ENCODE data around the gene FCGBP.

FCGBP gene

GRCh38 chr19:39946532-39946931 is 12.1 kb upstream of the FCGBP start:
- Histone ChIP-seq H4K20me1 (ENCODE audit: low read depth, low read length) (no peaks in the 10 kb centered on the region), H3K27ac (ENCODE audit: low read depth, low read length) (peak overlapping the region; percentile 42)
- TF ChIP-seq CTCF (IDR thresholded peaks at IDR 0.05; ENCODE audit: insufficient read depth, low read length, poor library complexity, severe bottlenecking) = no peak
- no peak for TF ChIP-seq EZH2phosphoT487 (conservative IDR thresholded peaks at IDR 0.05; ENCODE audit: low read length)

GRCh38 chr19:39943586-39943985 is 9.2 kb upstream of the FCGBP start:
- no peaks in the 10 kb centered on the region for H3K9me2 ChIP-seq (replicated peaks; ENCODE audit: insufficient read depth, low read length)
- H3K4me3 ChIP-seq (ENCODE audit: insufficient read depth, low read length, poor library complexity, severe bottlenecking) = no peak overlapping the region
- no peak overlapping the region for H2AFZ ChIP-seq (ENCODE audit: low read depth, low read length, severe bottlenecking)
- H3K27ac ChIP-seq (ENCODE audit: low read depth, low read length) = peak overlapping the region; percentile 55
- H3K27me3 ChIP-seq (ENCODE audit: low read length) = no peaks in the 10 kb centered on the region
- H4K20me1 ChIP-seq (ENCODE audit: low read depth, low read length) = no peaks in the 10 kb centered on the region
- H3K4me2 ChIP-seq (ENCODE audit: low read depth, low read length, poor library complexity, severe bottlenecking) = peak overlapping the region; percentile 0
- no peaks in the 10 kb centered on the region for H3K79me2 ChIP-seq (ENCODE audit: insufficient read depth, low read length)
- H3K9ac ChIP-seq (ENCODE audit: low read length) = no peak overlapping the region
- H3K36me3 ChIP-seq (ENCODE audit: low read length) = peaks cover 10% of the 10 kb centered on the region
- H3K9me3 ChIP-seq (ENCODE audit: insufficient read depth, low read length) = no peaks in the 10 kb centered on the region
- TF ChIP-seq CTCF (IDR thresholded peaks at IDR 0.05; ENCODE audit: insufficient read depth, low read length, poor library complexity, severe bottlenecking) = no peak
- no peak for TF ChIP-seq EZH2phosphoT487 (conservative IDR thresholded peaks at IDR 0.05; ENCODE audit: low read length)
- H3F3A ChIP-seq (ENCODE audit: insufficient read depth) = peaks cover 40% of the 10 kb centered on the region

More at GRCh38 chr19:39946532-39946931, 12.1 kb upstream of the FCGBP start:
- Histone ChIP-seq H3F3A (ENCODE audit: insufficient read depth) (peaks cover 22% of the 10 kb centered on the region), H3K27me3 (ENCODE audit: low read length) (no peaks in the 10 kb centered on the region), H3K4me3 (ENCODE audit: insufficient read depth, low read length, poor library complexity, severe bottlenecking) (no peak overlapping the region), H3K79me2 (ENCODE audit: insufficient read depth, low read length) (peaks cover 17% of the 10 kb centered on the region), H3K36me3 (ENCODE audit: low read length) (no peaks in the 10 kb centered on the region; the same call in 1 of the 2 replicates), H3K9me2 (replicated peaks; ENCODE audit: insufficient read depth, low read length) (no peaks in the 10 kb centered on the region), H2AFZ (ENCODE audit: low read depth, low read length, severe bottlenecking) (no peak overlapping the region), H3K9me3 (ENCODE audit: insufficient read depth, low read length) (no peaks in the 10 kb centered on the region), H3K9ac (ENCODE audit: low read length) (no peak overlapping the region), H3K4me2 (ENCODE audit: low read depth, low read length, poor library complexity, severe bottlenecking) (no peak overlapping the region)

GRCh38 chr19:39942366-39942730 is 7.9 kb upstream of the FCGBP start:
- Histone ChIP-seq H3K9ac (ENCODE audit: low read length) (peak overlapping the region; percentile 63), H3K27me3 (ENCODE audit: low read length) (no peaks in the 10 kb centered on the region), H3K36me3 (ENCODE audit: low read length) (peaks cover 10% of the 10 kb centered on the region), H2AFZ (ENCODE audit: low read depth, low read length, severe bottlenecking) (no peak overlapping the region), H3K79me2 (ENCODE audit: insufficient read depth, low read length) (no peaks in the 10 kb centered on the region), H3K9me2 (replicated peaks; ENCODE audit: insufficient read depth, low read length) (no peaks in the 10 kb centered on the region), H3K27ac (ENCODE audit: low read depth, low read length) (peak overlapping the region; percentile 100), H3F3A (ENCODE audit: insufficient read depth) (peaks cover 51% of the 10 kb centered on the region), H4K20me1 (ENCODE audit: low read depth, low read length) (no peaks in the 10 kb centered on the region), H3K4me3 (ENCODE audit: insufficient read depth, low read length, poor library complexity, severe bottlenecking) (peak overlapping the region; percentile 45), H3K9me3 (ENCODE audit: insufficient read depth, low read length) (no peaks in the 10 kb centered on the region), H3K4me2 (ENCODE audit: low read depth, low read length, poor library complexity, severe bottlenecking) (peak overlapping the region; percentile 58)
- no peak for TF ChIP-seq CTCF (IDR thresholded peaks at IDR 0.05; ENCODE audit: insufficient read depth, low read length, poor library complexity, severe bottlenecking)
- TF ChIP-seq EZH2phosphoT487 (conservative IDR thresholded peaks at IDR 0.05; ENCODE audit: low read length) = no peak

Measured in SU-DHL-6 (cell line).